AML-193 (cell line): ENCODE results near the gene FOXL3.
"Not testable (repeated sequence)": the region's sequence is repeated elsewhere in the genome, so short reads cannot be mapped to it uniquely, and the experiment has no call there.

Experiments
- DNase-seq, 2 experiments: peaks; one replicate each; lab custom pipeline; 2025; lab: John Stamatoyannopoulos, UW

The FOXL3 gene

GRCh38 chr7:289209-289755 is 688 bp upstream of the FOXL3 start:
- no peak for DNase-seq

- no peak for DNase-seq
Measured at GRCh38 chr7:290554-291372, 793 bp downstream of the FOXL3 start.

- no peak for DNase-seq
Measured at GRCh38 chr7:291373-292092, 1.6 kb downstream of the FOXL3 start.

GRCh38 chr7:292226-292625 is 2.3 kb downstream of the FOXL3 start:
- DNase-seq = no peak

DNA sequence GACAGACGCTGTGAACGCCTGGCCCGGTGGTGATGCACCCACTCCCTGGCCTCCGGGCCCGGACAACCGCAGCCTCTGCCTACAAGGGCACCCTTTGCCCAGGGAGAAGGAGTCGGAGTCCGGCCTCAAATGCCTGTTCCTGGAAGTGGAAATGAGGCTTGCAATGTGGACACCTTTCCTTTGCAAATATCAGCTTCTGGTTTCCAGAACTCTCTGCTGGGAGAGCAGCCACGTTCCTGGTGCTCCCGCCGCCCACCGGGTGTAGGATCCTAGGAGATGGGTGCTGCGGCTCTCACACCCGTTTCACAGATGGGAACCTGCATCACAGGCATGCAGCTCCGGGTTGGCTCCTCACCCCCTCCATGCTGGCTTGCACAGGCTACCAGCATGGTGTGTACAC is 2.9 kb downstream of the FOXL3 start:
- DNase-seq = no peak

GRCh38 chr7:293681-294439 is 3.9 kb downstream of the FOXL3 start:
- DNase-seq = no peak

- no peak for DNase-seq
Measured at GRCh38 chr7:294440-295154, 4.6 kb downstream of the FOXL3 start.

DNA sequence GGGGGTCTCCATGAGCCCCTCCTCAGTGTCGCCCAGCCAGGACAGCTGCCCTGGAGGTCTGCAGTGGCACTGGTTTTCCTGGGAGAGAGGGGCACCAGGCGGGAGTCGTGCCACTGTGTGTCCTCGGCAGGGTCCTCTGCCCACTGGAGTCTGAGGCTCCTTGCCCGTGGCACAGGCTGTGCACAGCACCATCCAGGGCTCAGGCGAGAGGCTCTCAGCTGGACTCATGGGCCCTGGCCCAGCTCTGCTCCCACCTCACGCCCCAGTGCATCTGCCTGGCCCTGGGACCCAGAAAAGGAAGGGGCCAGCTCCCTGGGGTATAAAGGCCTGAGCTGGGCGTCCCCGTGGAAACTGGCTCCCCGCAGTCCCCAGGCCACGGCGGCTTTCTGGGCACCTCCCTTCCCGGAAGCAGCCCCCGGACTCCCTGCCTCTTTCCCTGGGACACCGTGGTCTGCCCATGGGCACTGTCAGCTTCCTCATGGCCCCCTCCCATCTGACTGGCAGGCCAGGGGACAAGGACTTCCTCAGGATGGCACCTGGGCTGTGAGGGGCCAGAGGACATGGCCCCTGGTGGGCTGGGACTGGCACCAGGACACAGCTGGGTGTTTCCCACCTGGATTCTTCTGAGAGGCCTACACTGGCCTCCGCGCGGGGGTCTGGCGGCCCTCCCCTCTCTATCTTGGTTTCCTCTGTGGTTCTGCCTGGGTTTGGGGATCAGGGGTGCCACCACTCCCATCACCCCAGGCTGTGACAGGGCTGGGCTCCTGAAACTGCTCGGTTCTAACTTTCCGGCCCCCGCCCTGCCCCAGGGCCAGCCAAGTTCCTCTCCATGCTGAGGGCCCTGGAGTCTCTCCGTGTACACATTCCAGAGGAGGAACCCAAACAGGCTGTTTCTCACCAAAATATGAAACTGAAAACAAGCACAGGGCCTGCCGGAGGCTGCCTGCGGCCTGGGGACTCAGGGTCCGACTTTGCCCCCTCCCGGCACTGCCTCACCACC is 5.5 kb downstream of the FOXL3 start:
- no peak for DNase-seq

- DNase-seq = no peak
Measured at GRCh38 chr7:296373-296945, 6.5 kb downstream of the FOXL3 start.

- DNase-seq = not testable (repeated sequence)
Measured at GRCh38 chr7:297141-297540, 7.2 kb downstream of the FOXL3 start.

DNA sequence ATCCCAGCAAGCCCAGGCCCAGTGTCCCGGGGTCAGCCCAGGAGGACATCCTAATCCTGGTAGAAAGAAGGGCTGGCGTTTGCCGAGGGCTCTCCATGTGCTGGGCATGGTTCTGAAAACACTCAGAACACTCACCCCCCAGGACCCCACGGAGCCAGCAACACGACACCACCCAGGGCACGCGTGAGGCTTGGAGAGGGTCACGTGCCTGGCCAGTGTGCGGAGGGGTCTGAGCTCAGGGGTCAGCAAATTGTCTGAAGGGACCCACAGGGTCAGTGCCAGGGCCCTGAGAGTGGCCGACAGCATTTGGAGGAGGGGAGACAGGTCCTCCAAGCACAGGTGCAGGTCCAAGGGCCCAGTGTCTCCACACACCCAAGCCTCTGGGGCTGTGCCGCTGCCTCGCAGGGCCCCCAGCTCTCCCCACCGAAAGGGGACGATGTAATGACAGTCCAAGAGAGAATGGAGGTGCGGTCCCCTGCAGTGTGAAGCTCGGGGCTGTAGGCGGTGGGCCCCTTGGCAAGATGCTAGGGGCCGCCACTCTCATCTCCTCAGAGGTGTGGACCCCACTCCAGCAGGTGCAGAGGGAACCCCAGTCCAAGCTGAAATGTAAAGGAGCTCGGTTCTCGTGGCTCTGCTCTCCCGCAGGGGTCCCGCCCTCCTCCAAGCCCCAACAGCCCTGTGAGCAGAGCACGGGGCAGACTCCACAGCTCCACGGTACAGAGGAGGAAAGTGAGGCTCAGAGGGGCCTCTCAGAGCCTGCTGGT is 7.8 kb downstream of the FOXL3 start:
- DNase-seq = no peak

DNA sequence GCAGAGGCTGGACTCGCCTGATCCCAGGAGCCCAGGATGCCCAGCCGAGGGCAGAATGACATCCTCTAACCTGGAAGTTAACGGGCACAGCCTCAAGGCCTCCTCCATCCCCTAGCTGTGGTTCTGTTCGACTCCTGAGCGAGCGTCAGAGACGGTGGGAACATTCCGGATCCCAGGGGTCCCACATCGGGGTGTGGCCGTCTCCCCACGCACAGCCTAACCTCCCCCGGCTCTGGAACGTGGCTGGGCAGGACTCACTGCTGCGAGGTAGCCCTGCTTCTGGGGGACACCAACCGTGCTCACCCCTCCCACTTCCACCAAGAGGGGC is 8.4 kb downstream of the FOXL3 start:
- DNase-seq = no peak

DNA sequence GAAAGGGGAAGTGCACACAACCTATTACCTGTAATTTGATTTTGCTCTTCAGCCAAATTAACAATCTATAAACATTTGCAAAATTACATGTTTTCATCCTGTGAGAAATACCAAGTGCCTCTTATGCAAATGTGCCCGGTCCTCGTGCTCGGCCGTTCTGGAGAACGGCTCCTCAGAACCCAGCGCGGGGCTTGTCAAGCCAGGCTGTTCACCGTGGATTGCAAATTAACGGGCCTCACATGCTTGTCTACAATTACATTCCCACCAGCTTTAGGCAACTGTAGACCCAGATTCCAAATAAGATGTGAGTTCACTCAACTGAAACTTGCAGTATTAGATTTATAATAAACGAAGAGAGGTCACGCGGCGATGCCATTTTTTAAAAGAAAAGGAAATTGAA is 8.8 kb downstream of the FOXL3 start:
- DNase-seq = no peak

GRCh38 chr7:299169-299568 is 9.2 kb downstream of the FOXL3 start:
- DNase-seq = no peak

DNA sequence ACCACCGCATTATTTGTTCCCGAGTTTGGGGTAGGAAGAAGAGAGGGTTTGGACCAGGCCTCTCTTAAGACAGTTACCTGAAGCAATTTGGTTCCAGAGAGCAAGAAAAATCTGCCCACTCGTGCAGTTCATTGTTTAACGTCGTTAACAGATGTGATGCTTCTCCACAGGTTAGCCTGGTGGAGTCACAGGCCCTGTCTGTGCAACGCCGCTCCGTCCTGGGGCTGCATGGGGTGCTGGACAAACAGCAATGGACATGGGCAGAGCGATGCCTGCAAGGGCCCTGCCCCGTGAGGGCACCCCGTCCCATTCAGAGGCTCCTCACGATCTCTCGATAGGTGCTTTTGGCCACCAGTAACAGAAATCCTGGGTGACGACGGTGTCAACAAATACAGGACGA is 9.7 kb downstream of the FOXL3 start:
- no peak for DNase-seq

DNA sequence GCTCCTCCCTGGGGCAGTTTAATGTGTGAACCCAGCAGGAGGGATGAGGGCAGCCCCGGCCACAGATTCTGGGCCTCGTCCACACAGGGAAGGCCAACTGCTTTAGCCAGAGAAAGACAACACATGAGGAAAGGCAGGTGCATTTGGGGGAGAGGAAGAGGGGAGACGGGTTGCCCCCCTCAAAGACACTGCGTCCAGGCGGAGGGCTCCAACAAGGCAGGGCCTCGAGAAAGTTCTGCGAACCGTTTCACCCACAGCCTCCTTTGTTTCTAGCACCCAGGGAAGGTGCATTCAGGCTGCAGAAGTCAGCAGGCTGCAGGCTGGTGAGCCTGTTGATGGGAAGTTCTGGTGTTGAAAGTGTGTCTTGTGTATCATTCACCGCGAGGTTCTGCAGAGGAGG is 10.1 kb downstream of the FOXL3 start:
- no peak for DNase-seq

GRCh38 chr7:300546-301290 is 10.7 kb downstream of the FOXL3 start:
- no peak for DNase-seq

DNA sequence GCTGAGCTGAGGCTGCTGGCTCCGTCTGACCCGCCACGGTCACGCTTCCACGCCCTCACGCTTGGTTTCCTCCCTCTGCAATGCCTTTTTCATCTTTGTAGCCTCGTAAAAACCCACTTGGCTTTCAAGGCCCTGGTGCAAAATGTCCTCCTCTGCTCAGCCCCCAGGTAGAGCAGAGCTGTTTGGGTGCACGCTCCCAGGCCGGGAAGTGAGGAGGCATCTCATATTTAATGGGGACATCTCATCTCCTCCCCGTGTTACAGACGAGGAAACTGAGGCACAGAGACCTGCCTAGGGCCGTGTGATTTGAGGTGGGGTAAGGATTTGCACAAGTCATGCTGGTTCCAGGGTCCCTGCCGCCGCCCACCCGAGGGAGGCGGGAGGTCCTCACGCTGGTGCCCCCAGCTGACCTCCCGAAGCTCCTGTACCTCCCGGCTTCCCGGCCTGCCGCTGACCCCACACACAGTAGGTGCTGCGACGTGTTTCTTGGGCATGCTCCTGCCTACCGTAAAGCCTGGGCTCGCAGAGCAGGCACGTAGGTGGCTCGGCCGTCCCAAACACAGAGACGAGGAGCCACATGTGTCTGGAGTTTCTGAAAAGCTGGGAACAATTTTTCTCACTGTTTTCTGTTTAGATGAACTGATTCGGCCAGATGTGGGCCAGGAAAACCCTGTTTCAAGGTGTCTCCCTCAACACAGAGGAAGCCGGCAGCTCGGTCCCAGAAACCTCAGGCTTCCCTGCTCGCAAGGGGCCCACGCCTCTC is 11.5 kb downstream of the FOXL3 start:
- DNase-seq = no peak
